OCI-LY3 (cell line): ENCODE results near the gene GLRA3.

Source experiments
- CTCF ChIP-seq: fragments of 200-600, 300-600 bp; sonication (generic); IDR thresholded peaks from 2 replicates; pipeline ENCODE4 v1.5.1; 2014; ENCODE audit warnings: antibody characterized with exemption, low read length, low read depth
- EZH2phosphoT487 ChIP-seq: fragments of 200-600 bp; shearing (Covaris generic); IDR thresholded peaks from 2 replicates; pipeline ENCODE4 v1.6.1; 2018; ENCODE audit warnings: antibody characterized with exemption, mixed run types, low read depth

DNA sequence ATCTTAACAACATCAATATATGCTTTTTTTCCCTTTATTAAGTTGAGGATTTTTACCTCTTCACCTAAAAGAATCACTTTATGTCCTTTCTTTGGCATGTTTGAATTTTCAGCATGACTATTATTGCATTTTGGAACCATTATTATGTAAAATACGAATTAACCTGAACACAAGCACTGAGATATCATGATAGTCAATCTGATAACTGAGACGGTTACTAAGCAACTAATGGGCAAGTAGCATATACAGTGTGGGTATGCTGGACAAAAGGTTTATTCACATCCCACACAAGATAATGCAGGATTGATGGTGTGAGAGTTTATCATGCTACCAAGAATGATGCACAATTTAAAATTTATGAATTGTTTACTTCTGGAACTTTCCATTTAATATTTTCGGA is 24.6 kb upstream of the GLRA3 start:
- TF ChIP-seq CTCF (no peak), EZH2phosphoT487 (no peak)
